ENCODE results near the gene MESP2. TPM values are rescaled to one million over a fixed set of nuclear protein-coding genes. Genes with fewer than 3 reads are reported as not detected.
A peak's percentile ranks its signal among the peaks of the same experiment; 100 is the strongest.

Gene MESP2
- total RNA-seq, 1 experiment from 2014 or later, result 1.4 TPM

- in situ Hi-C loops (cut with HindIII; ENCODE audit: low pct_unique_long_range_greater_than_20kb, low sequenced_read_pairs), result no loop called here
These were observed 22.3 kb upstream of the MESP2 start for GRCh38 chr15:89753855-89754254.

GRCh38 chr15:89754361-89755154, 21.6 kb upstream of the MESP2 start:
- DNase-seq (ENCODE audit: low read depth), result peak; percentile 19
- in situ Hi-C loops (cut with HindIII; ENCODE audit: low pct_unique_long_range_greater_than_20kb, low sequenced_read_pairs), result no loop called here

More at GRCh38 chr15:89753855-89754254, 22.3 kb upstream of the MESP2 start:
- no peak for DNase-seq (ENCODE audit: low read depth)

GRCh38 chr15:89755701-89756100, 20.4 kb upstream of the MESP2 start:
- in situ Hi-C loops (cut with HindIII; ENCODE audit: low pct_unique_long_range_greater_than_20kb, low sequenced_read_pairs), result no loop called here
- no peak for DNase-seq (ENCODE audit: low read depth)

- no peak for DNase-seq (ENCODE audit: low read depth)
- in situ Hi-C loops (cut with HindIII; ENCODE audit: low pct_unique_long_range_greater_than_20kb, low sequenced_read_pairs), result no loop called here
These were observed 19.2 kb upstream of the MESP2 start for GRCh38 chr15:89756897-89757296.

DNA sequence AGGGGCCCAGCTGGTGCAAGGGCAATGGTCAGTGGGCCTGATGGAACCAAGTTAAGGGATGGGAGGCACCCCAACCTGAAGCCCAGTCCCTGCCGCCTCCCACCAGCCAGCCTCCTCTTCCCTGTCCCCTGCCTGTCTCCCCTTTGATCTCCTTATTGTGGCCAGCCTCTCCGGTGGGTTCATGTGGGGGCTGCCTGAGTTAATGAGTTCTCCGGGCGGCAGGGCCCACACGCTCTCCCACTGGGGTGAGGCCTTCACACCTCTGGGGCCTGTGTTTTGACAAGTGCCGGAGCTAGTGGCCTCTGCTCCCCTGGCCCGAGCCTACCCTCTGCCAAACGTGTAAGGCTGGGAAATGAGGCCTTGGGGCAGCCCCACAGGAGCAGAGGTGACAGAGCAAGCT, 17.8 kb upstream of the MESP2 start:
- DNase-seq (ENCODE audit: low read depth), result no peak
- in situ Hi-C loops (cut with HindIII; ENCODE audit: low pct_unique_long_range_greater_than_20kb, low sequenced_read_pairs), result no loop called here

DNA sequence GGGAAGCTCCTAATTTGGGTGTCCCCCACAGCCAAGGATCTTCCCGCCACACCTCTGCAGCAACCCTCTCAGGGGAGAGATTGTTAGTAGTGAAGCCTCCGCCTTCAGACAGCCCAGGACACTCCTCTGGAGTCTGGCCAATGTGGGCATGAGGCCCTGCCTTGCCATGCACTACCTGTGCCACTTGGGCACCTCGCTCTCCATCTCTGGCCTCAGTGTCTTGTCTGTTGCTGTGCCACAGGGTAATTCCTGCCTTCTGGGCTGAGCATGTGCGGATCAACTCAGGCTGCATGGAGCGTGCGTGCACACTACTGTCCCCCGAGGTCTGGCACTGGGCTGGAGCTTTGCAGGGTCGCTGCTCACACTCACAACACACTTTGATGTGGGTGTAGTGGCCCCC, 17.2 kb upstream of the MESP2 start:
- DNase-seq (ENCODE audit: low read depth), result no peak
- in situ Hi-C loops (cut with HindIII; ENCODE audit: low pct_unique_long_range_greater_than_20kb, low sequenced_read_pairs), result no loop called here

GRCh38 chr15:89759835-89760234, 16.3 kb upstream of the MESP2 start:
- no peak for DNase-seq (ENCODE audit: low read depth)
- in situ Hi-C loops (cut with HindIII; ENCODE audit: low pct_unique_long_range_greater_than_20kb, low sequenced_read_pairs), result no loop called here

GRCh38 chr15:89760303-89761008, 15.7 kb upstream of the MESP2 start:
- DNase-seq (ENCODE audit: low read depth), result peak; percentile 60
- in situ Hi-C loops (cut with HindIII; ENCODE audit: low pct_unique_long_range_greater_than_20kb, low sequenced_read_pairs), result no loop called here

- no peak for DNase-seq (ENCODE audit: low read depth)
- in situ Hi-C loops (cut with HindIII; ENCODE audit: low pct_unique_long_range_greater_than_20kb, low sequenced_read_pairs), result no loop called here
These were observed 14.9 kb upstream of the MESP2 start for GRCh38 chr15:89761009-89761831.

- in situ Hi-C loops (cut with HindIII; ENCODE audit: low pct_unique_long_range_greater_than_20kb, low sequenced_read_pairs), result no loop called here
- no peak for DNase-seq (ENCODE audit: low read depth)
These were observed 14.2 kb upstream of the MESP2 start for GRCh38 chr15:89761929-89762328.

- no peak for DNase-seq (ENCODE audit: low read depth)
- in situ Hi-C loops (cut with HindIII; ENCODE audit: low pct_unique_long_range_greater_than_20kb, low sequenced_read_pairs), result no loop called here
These were observed 10.4 kb upstream of the MESP2 start for GRCh38 chr15:89765694-89766093.

DNA sequence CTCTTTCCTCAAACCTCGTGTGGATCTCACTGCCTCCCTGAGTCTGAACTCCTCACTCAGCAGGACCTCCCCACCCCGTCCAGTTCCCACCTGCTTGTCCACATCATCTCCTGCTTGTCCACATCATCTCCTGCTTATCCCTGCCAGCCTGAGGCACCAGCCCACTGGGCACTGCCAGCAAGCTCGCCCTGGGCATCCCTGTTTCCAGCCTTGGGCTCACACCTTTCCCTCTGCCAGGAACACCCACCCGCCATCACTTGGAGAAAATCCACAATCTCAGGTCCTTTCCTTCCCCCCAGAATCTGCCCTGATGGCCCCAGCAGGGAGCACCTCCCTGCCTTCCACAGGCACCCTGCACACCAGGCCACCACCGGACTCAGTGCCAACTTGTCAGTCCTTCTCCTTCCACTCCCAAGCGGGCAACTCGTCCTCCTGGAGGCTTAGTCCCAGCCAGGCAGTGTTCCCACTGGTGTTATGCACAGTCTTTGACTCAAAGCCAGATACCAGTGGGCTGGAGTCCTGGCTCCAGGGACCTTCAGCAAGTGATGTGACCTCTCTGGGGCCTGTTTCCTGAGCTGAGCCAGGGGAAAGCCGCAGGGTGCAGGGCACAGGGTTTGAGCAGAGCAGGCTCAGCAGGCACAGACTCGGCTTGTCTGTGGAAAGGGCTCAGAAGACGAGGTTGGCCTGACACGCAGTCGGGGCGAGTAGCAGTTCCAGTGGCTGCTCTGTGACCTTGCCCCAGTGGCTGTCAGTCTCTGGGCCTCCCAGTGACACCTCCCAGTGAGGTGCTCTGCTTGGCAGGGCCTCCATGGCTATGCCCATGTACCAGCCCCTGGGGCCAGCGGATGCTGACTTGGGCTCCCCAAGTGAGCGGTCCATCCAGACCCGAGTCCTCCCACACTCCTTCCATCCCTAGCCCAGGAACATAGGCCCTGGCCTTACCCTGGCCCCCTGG, 9.5 kb upstream of the MESP2 start:
- DNase-seq (ENCODE audit: low read depth), result no peak
- in situ Hi-C loops (cut with HindIII; ENCODE audit: low pct_unique_long_range_greater_than_20kb, low sequenced_read_pairs), result no loop called here

DNA sequence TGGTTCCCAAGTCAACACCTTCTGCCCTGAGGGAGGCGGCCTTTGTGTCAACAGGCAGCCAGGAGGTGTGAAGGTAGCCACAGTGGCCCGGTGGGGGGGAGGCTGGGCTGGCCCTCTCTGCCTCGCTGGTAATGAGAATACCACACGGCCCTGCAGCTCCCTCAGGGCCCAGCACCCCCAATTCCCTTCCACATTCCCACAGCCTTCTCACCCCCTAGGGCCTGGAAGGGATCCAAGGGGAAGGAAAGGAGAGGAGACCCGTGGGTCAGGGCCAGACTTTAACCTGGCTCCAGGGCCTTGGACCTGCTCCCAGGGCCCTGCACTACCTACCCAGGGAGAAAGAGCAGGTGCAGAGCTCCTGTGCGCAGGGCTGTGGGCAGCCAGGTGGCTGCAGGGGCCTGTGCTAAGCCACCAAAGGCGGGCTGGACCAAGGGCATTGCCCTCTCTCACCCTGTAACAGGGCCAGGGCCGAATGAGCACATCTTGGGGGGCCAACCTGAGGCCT, 8.7 kb upstream of the MESP2 start:
- DNase-seq (ENCODE audit: low read depth), result no peak
- in situ Hi-C loops (cut with HindIII; ENCODE audit: low pct_unique_long_range_greater_than_20kb, low sequenced_read_pairs), result no loop called here

DNA sequence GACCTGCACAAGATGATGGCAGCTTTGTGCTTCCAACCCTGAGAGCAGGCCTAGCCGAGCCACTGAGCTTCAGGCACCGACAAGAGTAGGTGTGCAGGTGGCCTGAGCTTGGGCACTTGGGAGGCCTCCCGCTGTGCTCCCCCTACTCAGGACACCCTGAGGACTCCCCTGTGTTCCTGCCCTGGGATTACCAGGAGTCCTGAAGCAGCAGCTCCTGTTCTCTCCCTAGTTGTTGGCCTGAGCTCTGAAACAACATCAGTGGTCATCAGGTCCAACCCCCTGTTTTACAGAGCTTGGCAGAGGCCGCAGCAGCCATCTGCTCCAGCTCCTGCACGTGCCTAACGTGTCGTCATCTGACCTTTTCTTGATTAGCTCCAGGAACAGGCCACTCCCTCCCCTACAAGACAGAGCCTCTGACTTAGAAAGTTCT, 8.0 kb upstream of the MESP2 start:
- DNase-seq (ENCODE audit: low read depth), result no peak
- in situ Hi-C loops (cut with HindIII; ENCODE audit: low pct_unique_long_range_greater_than_20kb, low sequenced_read_pairs), result no loop called here

DNA sequence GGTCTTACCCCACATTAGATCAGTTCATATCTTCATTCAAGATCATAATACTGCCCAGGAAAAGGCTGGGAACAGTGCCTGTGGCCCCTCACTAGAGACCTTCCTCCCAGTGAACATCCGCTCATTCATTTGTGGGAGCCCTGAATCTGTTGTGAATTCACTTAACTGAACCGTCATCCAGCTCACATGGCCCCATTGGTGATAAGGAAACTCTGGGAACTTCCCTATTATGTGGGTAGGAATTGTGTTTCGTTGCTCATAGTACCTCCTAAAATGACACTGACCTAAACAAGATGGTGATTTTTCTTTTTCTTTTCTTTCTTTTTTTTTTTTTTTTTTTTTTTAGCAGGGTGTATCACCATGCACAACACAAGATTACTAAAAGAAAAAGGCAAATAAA, 6.8 kb upstream of the MESP2 start:
- no peak for DNase-seq (ENCODE audit: low read depth)
- in situ Hi-C loops (cut with HindIII; ENCODE audit: low pct_unique_long_range_greater_than_20kb, low sequenced_read_pairs), result no loop called here

DNA sequence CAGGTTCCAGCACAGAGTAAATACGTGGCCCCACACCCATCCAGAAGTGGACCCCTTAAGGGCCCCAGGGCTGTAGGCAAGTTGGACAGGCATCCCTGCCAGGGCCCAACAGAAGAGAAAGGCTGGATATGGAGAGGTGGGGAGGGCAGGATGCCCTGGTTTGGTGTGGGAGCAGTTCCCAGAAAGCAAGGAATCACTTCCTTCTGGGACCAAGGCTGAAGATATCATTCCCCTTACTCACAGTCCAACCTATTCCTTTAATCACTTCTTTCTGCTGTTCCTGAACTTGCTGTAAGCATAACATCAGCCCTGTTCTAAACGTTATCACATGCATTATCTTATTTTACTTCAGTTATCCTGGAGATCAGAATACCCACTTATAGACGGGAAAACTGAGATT, 6.1 kb upstream of the MESP2 start:
- in situ Hi-C loops (cut with HindIII; ENCODE audit: low pct_unique_long_range_greater_than_20kb, low sequenced_read_pairs), result loop anchor here (10.0 kb wide), 1 partner anchor 105 kb away; no protein-coding TSS in a partner anchor
- no peak for DNase-seq (ENCODE audit: low read depth)

DNA sequence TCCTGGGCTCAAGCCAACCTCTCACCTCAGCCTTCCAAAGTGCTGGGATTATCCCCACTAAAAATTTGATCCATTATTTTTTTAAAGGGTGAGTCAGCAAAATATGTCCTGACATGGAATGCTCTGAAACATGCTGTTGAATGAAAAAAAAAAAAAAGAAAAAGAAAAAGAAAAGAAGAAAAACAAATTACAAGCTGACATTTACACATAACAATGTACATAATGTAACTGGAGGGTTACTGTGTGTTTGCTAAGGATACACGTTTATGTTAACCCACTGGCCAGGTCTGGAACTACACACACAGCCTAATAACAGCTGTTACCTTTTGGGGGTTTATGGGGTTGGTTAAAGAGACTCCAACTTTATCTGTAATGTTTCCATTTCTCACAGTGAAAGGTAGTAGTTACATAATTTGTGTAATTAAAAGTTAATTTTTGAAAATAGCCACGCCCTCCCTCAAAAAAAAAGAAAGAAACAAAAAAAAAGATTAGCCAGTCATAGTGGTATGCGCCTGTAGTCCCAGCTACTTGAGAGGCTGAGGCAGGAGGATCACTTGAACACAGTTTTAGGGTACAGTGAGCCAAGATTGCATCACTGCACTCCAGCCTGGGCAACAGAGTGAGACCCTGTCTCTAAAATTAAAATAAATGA, 3.1 kb upstream of the MESP2 start:
- peak; percentile 61 for DNase-seq (ENCODE audit: low read depth)
- in situ Hi-C loops (cut with HindIII; ENCODE audit: low pct_unique_long_range_greater_than_20kb, low sequenced_read_pairs), result loop anchor here (10.0 kb wide), 1 partner anchor 102 kb away; no protein-coding TSS in a partner anchor
